Heart left ventricle (tissue), 16 donors: Measurements from ENCODE around the gene C2CD3. TPM values are rescaled to one million over a fixed set of nuclear protein-coding genes. Genes with fewer than 3 reads are reported as not detected.

Experiments used
- ATAC-seq, 4 donors: fragments of 200-7000 bp; cut with Tn5 transposase; one replicate each; pipeline ENCODE4 v1.9.1; 2020 to 2022; ENCODE audit warnings: moderate library complexity in 4 of 4, mild to moderate bottlenecking in 3 of 4, moderate number of reproducible peaks in 1 of 4
- DNase-seq, 5 donors: peaks; one replicate each; pipeline ENCODE4 v3.0.0-alpha.2; 2020
- H3K27ac ChIP-seq, 12 donors: fragments of 200-600 bp; sonication (generic) in 4 of 12; one replicate each; pipeline versions ENCODE4 v1.5.0 to v1.8.0; 2016 to 2022; ENCODE audit warnings: mild to moderate bottlenecking in 2 of 12
- H3K27me3 ChIP-seq, 9 donors: fragments of 200-600 bp; sonication (generic) in 2 of 9; one replicate each; pipeline versions ENCODE4 v1.5.1 to v1.8.0; 2016 to 2022; ENCODE audit warnings: mild to moderate bottlenecking in 3 of 9
- H3K36me3 ChIP-seq, 9 donors: fragments of 200-600 bp; sonication (generic) in 2 of 9; one replicate each; pipeline versions ENCODE4 v1.5.0 to v1.8.0; 2018 to 2022; ENCODE audit warnings: mild to moderate bottlenecking in 2 of 9
- H3K4me1 ChIP-seq, 12 donors: fragments of 200-600 bp; sonication (generic) in 4 of 12; one replicate each; pipeline versions ENCODE4 v1.5.0 to v1.8.0; 2016 to 2022; ENCODE audit warnings: mild to moderate bottlenecking in 3 of 12
- H3K4me3 ChIP-seq, 12 donors: fragments of 200-600 bp; sonication (generic) in 4 of 12; one replicate each; pipeline versions ENCODE4 v1.5.0 to v1.8.0; 2017 to 2022; ENCODE audit warnings: mild to moderate bottlenecking in 9 of 12, moderate library complexity in 4 of 12
- H3K9me3 ChIP-seq, 12 donors: fragments of 200-600 bp; sonication (generic) in 4 of 12; one replicate each; pipeline versions ENCODE4 v1.5.0 to v1.8.0; 2016 to 2022; ENCODE audit warnings: mild to moderate bottlenecking in 1 of 12
- POLR2A ChIP-seq, 2 donors: fragments of 450-650 bp; IDR thresholded peaks; one replicate each; pipeline ENCODE4 v1.6.1; 2017; ENCODE audit warnings: antibody characterized with exemption in 2 of 2, mild to moderate bottlenecking in 2 of 2, moderate library complexity in 2 of 2
- WGBS, 4 donors: extraction: QIAGEN DNeasy Blood & Tissue Kit in 2 of 4; methylation state at CpG; one replicate each; pipeline versions ENCODE4 v1.1.5 to v1.1.7; 2013 to 2018; 5-methylcytosine and 5-hydroxymethylcytosine counted together
- intact Hi-C, 10 donors: fragments of 100-400 bp; cut with DNase I; formaldehyde crosslinking; loops; one replicate each; pipeline versions ENCODE4 v1.11.1 to v1.14.2; 2022
- polyA plus RNA-seq, 2 donors: library from polyadenylated mRNA; stranded (reverse); fragments of 200-250 nt; gene quantifications; one replicate each; pipeline ENCODE4 v1.2.3, GENCODE V29; 2013
- total RNA-seq, 9 donors: library from RNA; depleted of rRNA in 2 of 9; stranded (reverse); fragments of >200 nt in 2 of 9; fragmentation: NEBNext Ultra II Directional in 3 of 9; extraction: Animal tissue kit (Norgen Biotek cat#: 25700) in 3 of 9; gene quantifications; one replicate each; pipeline versions ENCODE4 v1.1.0 to v1.2.4, GENCODE V29; 2016 to 2023
- TF ChIP-seq, protein P1 (sequence below), 12 donors: fragments of 200-600 bp; sonication (generic) in 4 of 12; IDR thresholded peaks; one replicate each; pipeline versions ENCODE4 v1.5.0 to v1.8.0; 2018 to 2022; ENCODE audit warnings: antibody characterized with exemption in 12 of 12, mild to moderate bottlenecking in 5 of 12
- donor health status: ischemic (EF 13 %, LVEDD 7.1; RV severe dilation, severe dysfunction).
- donor health status: healthy with polysubstance abuse.
- donor health status: DM: no; HTN: yes; CAD: no.
- donor health status: DM: no; HTN: no; CAD: no.
- donor health status: ischemic (EF 25% LVEDD 6.9; RV normal size, moderate dysfunction).
- donor health status: ischemic (EF 25% LVEDD 5.7; RV mildly dilated, moderate dysfunction).
- donor health status: healthy.
- donor health status: DM: yes; HTN: yes; CAD: no.
- donor health status: ischemic (EF 35%, LVEDD 5.7; RV mildly dilated, moderate dysfunction).
- donor health status: nonischemic (EF 11% LVEDD 7.7; RV severe dilation, severe dysfunction).
- donor health status: DM: yes; HTN: yes; CAD: no.
- donor health status: PGD.
- donor health status: ischemic (EF 29% LVEDD 5.4; RV normal size, mild dysfunction).
- donor health status: nonischemic (EF 23%, LVEDD 6.1; RV moderate dilation, normal function).

The C2CD3 gene
- total and polyA plus RNA-seq, 11 donors = 6.5 to 18.7 (median 12.5) TPM

DNA sequence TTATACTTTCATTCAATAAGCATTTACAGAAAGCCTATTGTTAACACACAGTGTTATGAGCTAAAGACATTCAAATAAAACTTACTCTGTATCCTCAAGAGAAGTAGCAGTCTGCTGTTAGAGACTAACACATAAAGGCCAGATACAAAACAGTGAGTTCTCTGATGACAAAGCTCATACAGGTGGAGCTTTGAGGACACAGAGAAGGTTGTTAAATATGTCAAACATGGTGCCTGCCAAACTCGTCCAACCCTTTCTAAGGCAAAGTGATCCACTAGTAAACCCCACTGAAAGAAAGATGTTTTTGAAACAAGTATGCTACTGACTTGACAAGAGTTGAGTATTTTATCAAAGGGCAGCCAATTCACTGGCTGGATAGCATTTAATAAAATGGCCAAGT, 70.1 kb downstream of the C2CD3 start:
- no peak overlapping the region for H3K27ac ChIP-seq
- ATAC-seq (no peak), DNase-seq (no peak)
- TF ChIP-seq, protein P1, sequence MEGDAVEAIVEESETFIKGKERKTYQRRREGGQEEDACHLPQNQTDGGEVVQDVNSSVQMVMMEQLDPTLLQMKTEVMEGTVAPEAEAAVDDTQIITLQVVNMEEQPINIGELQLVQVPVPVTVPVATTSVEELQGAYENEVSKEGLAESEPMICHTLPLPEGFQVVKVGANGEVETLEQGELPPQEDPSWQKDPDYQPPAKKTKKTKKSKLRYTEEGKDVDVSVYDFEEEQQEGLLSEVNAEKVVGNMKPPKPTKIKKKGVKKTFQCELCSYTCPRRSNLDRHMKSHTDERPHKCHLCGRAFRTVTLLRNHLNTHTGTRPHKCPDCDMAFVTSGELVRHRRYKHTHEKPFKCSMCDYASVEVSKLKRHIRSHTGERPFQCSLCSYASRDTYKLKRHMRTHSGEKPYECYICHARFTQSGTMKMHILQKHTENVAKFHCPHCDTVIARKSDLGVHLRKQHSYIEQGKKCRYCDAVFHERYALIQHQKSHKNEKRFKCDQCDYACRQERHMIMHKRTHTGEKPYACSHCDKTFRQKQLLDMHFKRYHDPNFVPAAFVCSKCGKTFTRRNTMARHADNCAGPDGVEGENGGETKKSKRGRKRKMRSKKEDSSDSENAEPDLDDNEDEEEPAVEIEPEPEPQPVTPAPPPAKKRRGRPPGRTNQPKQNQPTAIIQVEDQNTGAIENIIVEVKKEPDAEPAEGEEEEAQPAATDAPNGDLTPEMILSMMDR (IDR thresholded peaks at IDR 0.05) = no peak
- no peak for TF ChIP-seq POLR2A (IDR thresholded peaks at IDR 0.05)
- WGBS, 4 donors = 86 to 90% (median 87%) methylated on average over 1 of the region's 1 CpG
- H3K4me3 ChIP-seq = no peak overlapping the region
- peaks cover 0 to 100% (median 95%) of the 10 kb centered on the region in 9 donors for H3K36me3 ChIP-seq
- H3K4me1 ChIP-seq = no peaks in the 10 kb centered on the region
- H3K27me3 ChIP-seq = no peaks in the 10 kb centered on the region
- intact Hi-C loops = no loop called here
- H3K9me3 ChIP-seq = no peaks in the 10 kb centered on the region

DNA sequence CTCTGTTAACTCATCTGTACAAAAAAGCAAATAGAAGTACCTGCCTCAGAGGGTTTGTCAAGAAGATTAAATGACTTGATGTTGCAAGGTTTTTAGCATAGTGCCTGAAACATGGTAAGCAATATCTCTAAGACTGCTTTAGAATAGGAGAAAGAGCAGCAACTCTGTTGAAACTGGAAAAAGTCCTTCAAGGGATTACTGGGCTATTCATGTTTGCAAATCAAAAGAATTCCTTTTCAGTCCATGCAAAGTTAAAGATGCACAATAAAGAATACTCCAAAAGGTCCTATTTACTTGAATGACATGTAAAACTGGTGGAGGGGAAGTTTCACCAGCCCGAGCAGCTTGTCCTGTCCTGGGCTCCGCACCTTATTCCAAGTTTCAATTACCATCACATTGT, 70.6 kb downstream of the C2CD3 start:
- intact Hi-C loops = no loop called here
- H3K27me3 ChIP-seq = no peaks in the 10 kb centered on the region
- ATAC-seq = no peak
- 94 to 98% (median 96%) methylated on average over 2 of the region's 2 CpGs for WGBS, 4 donors
- H3K27ac ChIP-seq = no peak overlapping the region
- peaks cover 0 to 100% (median 95%) of the 10 kb centered on the region in 9 donors for H3K36me3 ChIP-seq
- no peaks in the 10 kb centered on the region for H3K4me1 ChIP-seq
- H3K4me3 ChIP-seq = no peak overlapping the region
- H3K9me3 ChIP-seq = no peaks in the 10 kb centered on the region
- no peak for DNase-seq
- TF ChIP-seq POLR2A (IDR thresholded peaks at IDR 0.05) = no peak
- TF ChIP-seq, protein P1 (IDR thresholded peaks at IDR 0.05) = no peak

DNA sequence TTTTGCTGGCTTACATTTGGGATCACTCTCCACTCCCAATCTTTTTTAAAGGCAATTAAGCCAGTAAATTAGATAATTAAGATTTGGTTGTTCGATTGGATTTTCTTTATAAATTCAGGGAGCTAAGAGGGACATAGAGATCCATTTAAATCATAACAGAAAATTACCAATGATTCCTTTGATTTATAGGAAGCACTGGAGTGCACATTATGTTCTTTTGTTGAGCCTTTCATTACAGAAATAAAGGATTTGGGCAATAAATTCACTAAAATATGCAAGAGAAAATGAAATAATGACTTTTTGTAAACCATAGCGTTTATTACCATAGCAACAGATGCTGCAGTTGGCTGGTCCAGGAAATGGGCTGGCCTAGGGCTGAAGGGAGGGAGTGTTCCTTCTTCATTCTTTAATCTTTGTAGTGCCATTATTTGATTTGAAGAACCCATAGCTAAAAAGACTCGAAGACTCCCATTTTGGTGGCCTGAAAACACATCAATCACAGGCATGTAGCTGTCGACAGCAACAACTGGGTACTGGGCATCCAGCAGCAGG, 73.0 kb downstream of the C2CD3 start:
- Histone ChIP-seq H3K9me3 (no peaks in the 10 kb centered on the region), H3K27me3 (no peaks in the 10 kb centered on the region), H3K27ac (no peak overlapping the region), H3K36me3 (peaks cover 0 to 100% (median 96%) of the 10 kb centered on the region in 9 donors), H3K4me3 (no peak overlapping the region), H3K4me1 (no peaks in the 10 kb centered on the region)
- no peak for DNase-seq
- intact Hi-C loops = loop anchor here in 1 of 10 donors (10.0 kb wide), 1 partner anchor 133 kb away; no protein-coding TSS in a partner anchor
- TF ChIP-seq POLR2A (IDR thresholded peaks at IDR 0.05) = no peak
- TF ChIP-seq, protein P1 (IDR thresholded peaks at IDR 0.05) = no peak
- no peak for ATAC-seq
- WGBS, 4 donors = 84 to 87% (median 86%) methylated on average over 4 of the region's 4 CpGs

DNA sequence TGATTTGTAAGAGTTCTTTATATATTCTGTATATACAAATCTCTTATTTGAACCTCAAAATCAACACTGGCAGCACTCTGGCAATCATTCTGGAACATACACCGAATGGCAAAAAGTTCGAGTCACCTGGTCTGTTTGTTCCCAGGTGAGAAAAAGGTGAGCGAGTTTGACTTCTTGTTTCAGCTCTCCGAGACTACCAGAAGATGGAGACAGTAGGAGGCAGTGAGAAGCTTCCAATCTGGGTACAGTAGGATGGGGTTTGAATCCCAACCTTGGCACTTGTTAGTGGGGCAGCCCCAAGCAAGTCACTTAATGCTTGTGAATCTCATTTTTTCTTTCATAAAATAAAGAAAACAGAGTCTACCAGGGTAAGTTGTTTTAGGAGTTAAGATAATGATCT, 76.4 kb downstream of the C2CD3 start:
- Histone ChIP-seq H3K4me3 (no peak overlapping the region), H3K27me3 (no peaks in the 10 kb centered on the region), H3K9me3 (no peaks in the 10 kb centered on the region), H3K36me3 (peaks cover 0 to 100% (median 98%) of the 10 kb centered on the region in 9 donors), H3K27ac (no peak overlapping the region), H3K4me1 (no peaks in the 10 kb centered on the region)
- 92 to 100% (median 96%) methylated on average over 4 of the region's 4 CpGs for whole genome bisulfite sequencing, 4 donors
- no peak for DNase-seq
- TF ChIP-seq, protein P1 (IDR thresholded peaks at IDR 0.05) = no peak
- TF ChIP-seq POLR2A (IDR thresholded peaks at IDR 0.05) = no peak
- intact Hi-C loops = loop anchor here in 1 of 10 donors (10.0 kb wide), 1 partner anchor 130 kb away; no protein-coding TSS in a partner anchor
- ATAC-seq = no peak
